Esophagus muscularis mucosa (tissue), 4 donors: ENCODE data around the gene ANAPC15.

Source experiments
- EP300 ChIP-seq: sonication (generic); formaldehyde crosslinking; IDR thresholded peaks from one replicate; pipeline ENCODE4 v1.6.1; 2017; ENCODE audit warnings: antibody characterized with exemption
- POLR2A ChIP-seq: fragments of 450-650 bp; IDR thresholded peaks from one replicate; pipeline ENCODE4 v1.6.1; 2017; ENCODE audit warnings: antibody characterized with exemption, moderate library complexity, mild to moderate bottlenecking, low read depth
- POLR2AphosphoS5 ChIP-seq, 2 donors: sonication (generic); formaldehyde crosslinking; IDR thresholded peaks; one replicate each; pipeline ENCODE4 v1.6.1; 2017; ENCODE audit warnings: antibody characterized with exemption in 2 of 2
- TF ChIP-seq, protein P1 (sequence below), 3 experiments: fragments of 200-600 bp in 2 of 3; fragments of 450-650 bp in 1 of 3; sonication (generic) in 2 of 3; IDR thresholded peaks; one replicate each; pipeline ENCODE4 v1.5.1; 2017 to 2019; ENCODE audit warnings: antibody characterized with exemption in 3 of 3, mild to moderate bottlenecking in 2 of 3, moderate library complexity in 1 of 3

DNA sequence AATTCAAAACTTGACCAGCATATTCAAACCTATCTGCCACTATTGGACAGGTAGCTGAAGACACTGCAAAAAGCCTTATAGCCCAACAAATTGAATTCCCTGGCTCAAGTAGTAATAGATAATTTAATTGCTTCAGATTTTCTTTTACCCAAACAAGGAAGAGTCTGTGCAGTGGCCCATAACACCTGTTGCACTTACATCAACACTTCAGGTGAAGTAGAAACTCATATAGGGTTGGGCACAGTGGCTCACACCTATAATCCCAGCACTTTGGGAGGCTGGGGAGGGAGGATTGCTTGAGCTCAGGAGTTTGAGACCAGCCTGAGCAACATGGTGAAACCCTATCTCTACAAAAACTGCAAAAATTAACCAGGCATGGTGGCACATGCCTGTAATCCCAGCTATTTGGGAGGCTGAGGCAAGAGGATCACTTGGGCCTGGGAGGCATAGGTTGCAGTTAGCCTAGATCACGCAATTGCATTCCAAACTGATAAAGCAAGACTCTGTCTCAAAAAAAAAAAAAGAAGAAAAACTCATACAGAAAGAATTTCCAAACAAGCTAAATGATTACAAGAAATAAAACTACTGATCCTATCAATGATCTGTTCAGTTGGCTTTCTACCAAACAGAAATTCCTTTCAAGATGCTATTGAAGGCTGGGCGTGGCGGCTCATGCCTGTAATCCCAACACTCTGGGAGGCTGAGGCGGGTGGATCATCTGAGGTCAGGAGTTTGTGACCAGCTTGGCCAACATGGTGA, 32.5 kb upstream of the ANAPC15 start:
- TF ChIP-seq, protein P1, sequence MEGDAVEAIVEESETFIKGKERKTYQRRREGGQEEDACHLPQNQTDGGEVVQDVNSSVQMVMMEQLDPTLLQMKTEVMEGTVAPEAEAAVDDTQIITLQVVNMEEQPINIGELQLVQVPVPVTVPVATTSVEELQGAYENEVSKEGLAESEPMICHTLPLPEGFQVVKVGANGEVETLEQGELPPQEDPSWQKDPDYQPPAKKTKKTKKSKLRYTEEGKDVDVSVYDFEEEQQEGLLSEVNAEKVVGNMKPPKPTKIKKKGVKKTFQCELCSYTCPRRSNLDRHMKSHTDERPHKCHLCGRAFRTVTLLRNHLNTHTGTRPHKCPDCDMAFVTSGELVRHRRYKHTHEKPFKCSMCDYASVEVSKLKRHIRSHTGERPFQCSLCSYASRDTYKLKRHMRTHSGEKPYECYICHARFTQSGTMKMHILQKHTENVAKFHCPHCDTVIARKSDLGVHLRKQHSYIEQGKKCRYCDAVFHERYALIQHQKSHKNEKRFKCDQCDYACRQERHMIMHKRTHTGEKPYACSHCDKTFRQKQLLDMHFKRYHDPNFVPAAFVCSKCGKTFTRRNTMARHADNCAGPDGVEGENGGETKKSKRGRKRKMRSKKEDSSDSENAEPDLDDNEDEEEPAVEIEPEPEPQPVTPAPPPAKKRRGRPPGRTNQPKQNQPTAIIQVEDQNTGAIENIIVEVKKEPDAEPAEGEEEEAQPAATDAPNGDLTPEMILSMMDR (IDR thresholded peaks at IDR 0.05): no peak
- TF ChIP-seq POLR2AphosphoS5 (IDR thresholded peaks at IDR 0.05) (no peak), EP300 (no peak), POLR2A (no peak)
